HepG2 (cell line): ENCODE data around the gene GNAI2. TPM values are rescaled to one million over a fixed set of nuclear protein-coding genes. Genes with fewer than 3 reads are reported as not detected.

ENCODE experiments used
- KDM1A ChIP-seq: IDR thresholded peaks from 2 replicates; pipeline ENCODE4 v1.6.1; 2016; ENCODE audit warnings: missing compliant biosample characterization
- MAFG ChIP-seq: sonication (generic); formaldehyde crosslinking; IDR thresholded peaks from 2 replicates; pipeline ENCODE4 v1.5.1; 2020; ENCODE audit warnings: mild to moderate bottlenecking, missing genetic modification reagents
- MLLT10 ChIP-seq: sonication (generic); formaldehyde crosslinking; IDR thresholded peaks from 2 replicates; pipeline ENCODE4 v1.4.0; 2020; ENCODE audit warnings: missing genetic modification reagents
- POLR2A ChIP-seq, 2 experiments: IDR thresholded peaks; 2 replicates each; pipeline ENCODE4 v1.6.1; 2011; ENCODE audit warnings: low read depth in 2 of 2, low read length in 2 of 2, mild to moderate bottlenecking in 1 of 2, moderate library complexity in 1 of 2; ENCODE audit not compliant: insufficient read depth in 1 of 2
- RBFOX2 ChIP-seq: fragments of 200-400 bp; formaldehyde crosslinking; IDR thresholded peaks from 2 replicates; pipeline ENCODE4 v1.6.1; 2017; ENCODE audit warnings: low read depth, mild to moderate bottlenecking, low read length
- ZMAT3 ChIP-seq: sonication (generic); formaldehyde crosslinking; conservative IDR thresholded peaks from 2 replicates; pipeline ENCODE4 v1.7.0; 2021; ENCODE audit warnings: missing genetic modification reagents
- ZNF30 ChIP-seq: sonication (generic); formaldehyde crosslinking; IDR thresholded peaks from 2 replicates; pipeline ENCODE4 v1.5.0; 2020; ENCODE audit warnings: mild to moderate bottlenecking, missing genetic modification reagents
- polyA plus RNA-seq, 8 experiments: library from polyadenylated mRNA; depleted of rRNA in 3 of 8; stranded (reverse) in 7 of 8; unstranded in 1 of 8; fragments of >200 nt; fragmentation: Illumina TruSeq in 4 of 8; extraction: Trizol in 4 of 8; gene quantifications; 2 replicates each; pipeline versions ENCODE4 v1.2.1 to v1.2.3, GENCODE V29; 2011 to 2016; ENCODE audit warnings: low read depth in 4 of 8, missing spikeins in 1 of 8, mixed read lengths in 1 of 8; ENCODE audit not compliant: insufficient read depth in 1 of 8
- total RNA-seq, 5 experiments: library from RNA; depleted of rRNA; stranded (reverse); fragments of >200 nt; fragmentation: Illumina TruSeq; extraction: Trizol; gene quantifications; 2 replicates each; pipeline ENCODE4 v1.2.3, GENCODE V29; 2016; ENCODE audit warnings: low read depth in 1 of 5
- TF ChIP-seq, protein P1 (sequence below): sonication (generic); formaldehyde crosslinking; IDR thresholded peaks from 2 replicates; pipeline ENCODE4 v1.4.0; 2020; ENCODE audit warnings: missing genetic modification reagents
- TF ChIP-seq, protein P2 (sequence below): sonication (generic); formaldehyde crosslinking; IDR thresholded peaks from 2 replicates; pipeline ENCODE4 v1.4.0; 2020; ENCODE audit warnings: missing genetic modification reagents
- TF ChIP-seq, protein P3 (sequence below): sonication (generic); formaldehyde crosslinking; IDR thresholded peaks from 2 replicates; pipeline ENCODE4 v1.8.1; 2023; ENCODE audit warnings: missing genetic modification reagents, inconsistent platforms, borderline replicate concordance
- TF ChIP-seq, protein P4 (sequence below): sonication (generic); formaldehyde crosslinking; IDR thresholded peaks from 2 replicates; pipeline ENCODE4 v1.5.1; 2020; ENCODE audit warnings: mild to moderate bottlenecking, missing genetic modification reagents, moderate library complexity
- TF ChIP-seq, protein P5 (sequence below): sonication (generic); formaldehyde crosslinking; IDR thresholded peaks from 2 replicates; pipeline ENCODE4 v1.8.0; 2022; ENCODE audit warnings: mild to moderate bottlenecking, missing genetic modification reagents, moderate library complexity

Gene GNAI2
- total and polyA plus RNA-seq, 2 of the 13 experiments (the other 11 are each of a cell fraction or from before 2014, with no cell fraction given) = 51.1 to 66.2 TPM

DNA sequence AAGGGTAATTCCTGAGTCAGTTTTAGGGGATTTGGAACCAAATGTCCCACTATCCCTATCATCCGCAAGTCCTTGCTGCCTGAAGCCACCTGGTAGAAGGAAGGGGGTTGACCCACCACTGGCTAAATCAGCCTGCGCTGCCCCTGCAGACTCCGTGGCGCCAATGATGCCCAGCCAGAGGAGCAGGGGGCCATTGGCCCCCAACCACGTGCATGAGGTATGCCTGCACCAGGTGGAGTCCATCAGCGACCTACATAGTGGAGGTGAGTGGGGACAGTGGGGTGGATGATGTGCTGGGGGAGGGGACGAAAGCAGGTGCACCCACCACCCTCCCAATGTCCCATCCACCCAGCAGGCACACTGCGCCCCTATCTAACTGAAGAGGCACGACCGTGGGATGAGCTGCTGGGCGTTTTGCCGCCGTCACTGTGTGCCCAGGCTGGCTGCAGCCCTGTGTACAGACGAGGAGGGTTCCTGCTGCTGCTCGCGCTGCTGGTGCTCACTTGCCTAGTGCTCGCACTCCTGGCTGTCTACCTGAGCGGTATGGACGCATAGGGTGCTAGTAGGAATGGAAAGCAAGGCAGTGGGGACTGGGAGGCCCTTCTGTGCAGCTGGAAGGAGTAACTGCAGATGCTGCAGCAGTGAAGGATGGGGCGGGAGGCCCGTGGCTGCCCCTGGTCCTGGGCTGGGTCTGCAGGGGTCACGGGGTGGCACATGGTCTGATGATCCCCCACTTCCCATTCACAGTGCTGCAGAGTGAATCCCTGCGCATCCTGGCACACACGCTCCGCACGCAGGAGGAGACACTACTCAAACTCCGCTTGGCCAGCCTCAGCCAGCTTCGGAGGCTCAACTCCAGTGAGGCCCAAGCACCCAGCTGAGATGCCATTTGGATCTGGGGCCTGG lies 50.6 kb downstream of the GNAI2 start (continued):
- TF ChIP-seq, protein P1, sequence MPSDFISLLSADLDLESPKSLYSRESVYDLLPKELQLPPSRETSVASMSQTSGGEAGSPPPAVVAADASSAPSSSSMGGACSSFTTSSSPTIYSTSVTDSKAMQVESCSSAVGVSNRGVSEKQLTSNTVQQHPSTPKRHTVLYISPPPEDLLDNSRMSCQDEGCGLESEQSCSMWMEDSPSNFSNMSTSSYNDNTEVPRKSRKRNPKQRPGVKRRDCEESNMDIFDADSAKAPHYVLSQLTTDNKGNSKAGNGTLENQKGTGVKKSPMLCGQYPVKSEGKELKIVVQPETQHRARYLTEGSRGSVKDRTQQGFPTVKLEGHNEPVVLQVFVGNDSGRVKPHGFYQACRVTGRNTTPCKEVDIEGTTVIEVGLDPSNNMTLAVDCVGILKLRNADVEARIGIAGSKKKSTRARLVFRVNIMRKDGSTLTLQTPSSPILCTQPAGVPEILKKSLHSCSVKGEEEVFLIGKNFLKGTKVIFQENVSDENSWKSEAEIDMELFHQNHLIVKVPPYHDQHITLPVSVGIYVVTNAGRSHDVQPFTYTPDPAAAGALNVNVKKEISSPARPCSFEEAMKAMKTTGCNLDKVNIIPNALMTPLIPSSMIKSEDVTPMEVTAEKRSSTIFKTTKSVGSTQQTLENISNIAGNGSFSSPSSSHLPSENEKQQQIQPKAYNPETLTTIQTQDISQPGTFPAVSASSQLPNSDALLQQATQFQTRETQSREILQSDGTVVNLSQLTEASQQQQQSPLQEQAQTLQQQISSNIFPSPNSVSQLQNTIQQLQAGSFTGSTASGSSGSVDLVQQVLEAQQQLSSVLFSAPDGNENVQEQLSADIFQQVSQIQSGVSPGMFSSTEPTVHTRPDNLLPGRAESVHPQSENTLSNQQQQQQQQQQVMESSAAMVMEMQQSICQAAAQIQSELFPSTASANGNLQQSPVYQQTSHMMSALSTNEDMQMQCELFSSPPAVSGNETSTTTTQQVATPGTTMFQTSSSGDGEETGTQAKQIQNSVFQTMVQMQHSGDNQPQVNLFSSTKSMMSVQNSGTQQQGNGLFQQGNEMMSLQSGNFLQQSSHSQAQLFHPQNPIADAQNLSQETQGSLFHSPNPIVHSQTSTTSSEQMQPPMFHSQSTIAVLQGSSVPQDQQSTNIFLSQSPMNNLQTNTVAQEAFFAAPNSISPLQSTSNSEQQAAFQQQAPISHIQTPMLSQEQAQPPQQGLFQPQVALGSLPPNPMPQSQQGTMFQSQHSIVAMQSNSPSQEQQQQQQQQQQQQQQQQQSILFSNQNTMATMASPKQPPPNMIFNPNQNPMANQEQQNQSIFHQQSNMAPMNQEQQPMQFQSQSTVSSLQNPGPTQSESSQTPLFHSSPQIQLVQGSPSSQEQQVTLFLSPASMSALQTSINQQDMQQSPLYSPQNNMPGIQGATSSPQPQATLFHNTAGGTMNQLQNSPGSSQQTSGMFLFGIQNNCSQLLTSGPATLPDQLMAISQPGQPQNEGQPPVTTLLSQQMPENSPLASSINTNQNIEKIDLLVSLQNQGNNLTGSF = no peak
- TF ChIP-seq, protein P2, sequence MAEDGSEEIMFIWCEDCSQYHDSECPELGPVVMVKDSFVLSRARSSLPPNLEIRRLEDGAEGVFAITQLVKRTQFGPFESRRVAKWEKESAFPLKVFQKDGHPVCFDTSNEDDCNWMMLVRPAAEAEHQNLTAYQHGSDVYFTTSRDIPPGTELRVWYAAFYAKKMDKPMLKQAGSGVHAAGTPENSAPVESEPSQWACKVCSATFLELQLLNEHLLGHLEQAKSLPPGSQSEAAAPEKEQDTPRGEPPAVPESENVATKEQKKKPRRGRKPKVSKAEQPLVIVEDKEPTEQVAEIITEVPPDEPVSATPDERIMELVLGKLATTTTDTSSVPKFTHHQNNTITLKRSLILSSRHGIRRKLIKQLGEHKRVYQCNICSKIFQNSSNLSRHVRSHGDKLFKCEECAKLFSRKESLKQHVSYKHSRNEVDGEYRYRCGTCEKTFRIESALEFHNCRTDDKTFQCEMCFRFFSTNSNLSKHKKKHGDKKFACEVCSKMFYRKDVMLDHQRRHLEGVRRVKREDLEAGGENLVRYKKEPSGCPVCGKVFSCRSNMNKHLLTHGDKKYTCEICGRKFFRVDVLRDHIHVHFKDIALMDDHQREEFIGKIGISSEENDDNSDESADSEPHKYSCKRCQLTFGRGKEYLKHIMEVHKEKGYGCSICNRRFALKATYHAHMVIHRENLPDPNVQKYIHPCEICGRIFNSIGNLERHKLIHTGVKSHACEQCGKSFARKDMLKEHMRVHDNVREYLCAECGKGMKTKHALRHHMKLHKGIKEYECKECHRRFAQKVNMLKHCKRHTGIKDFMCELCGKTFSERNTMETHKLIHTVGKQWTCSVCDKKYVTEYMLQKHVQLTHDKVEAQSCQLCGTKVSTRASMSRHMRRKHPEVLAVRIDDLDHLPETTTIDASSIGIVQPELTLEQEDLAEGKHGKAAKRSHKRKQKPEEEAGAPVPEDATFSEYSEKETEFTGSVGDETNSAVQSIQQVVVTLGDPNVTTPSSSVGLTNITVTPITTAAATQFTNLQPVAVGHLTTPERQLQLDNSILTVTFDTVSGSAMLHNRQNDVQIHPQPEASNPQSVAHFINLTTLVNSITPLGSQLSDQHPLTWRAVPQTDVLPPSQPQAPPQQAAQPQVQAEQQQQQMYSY (CRISPR knock-in tag) = no peak
- TF ChIP-seq ZNF30 (CRISPR knock-in tag) (no peak), MLLT10 (CRISPR knock-in tag) (no peak), POLR2A (IDR thresholded peaks at IDR 0.05; ENCODE audit: insufficient read depth in 1 of 2, low read depth in 2 of 2, low read length in 2 of 2) (peak in 1 of 2 experiments; percentile 24; a peak in 1 of 4 replicates), ZMAT3 (CRISPR knock-in tag) (no peak), RBFOX2 (peak; percentile 68), KDM1A (CRISPR knock-in tag) (no peak), MAFG (CRISPR knock-in tag) (no peak)
- TF ChIP-seq, protein P3, sequence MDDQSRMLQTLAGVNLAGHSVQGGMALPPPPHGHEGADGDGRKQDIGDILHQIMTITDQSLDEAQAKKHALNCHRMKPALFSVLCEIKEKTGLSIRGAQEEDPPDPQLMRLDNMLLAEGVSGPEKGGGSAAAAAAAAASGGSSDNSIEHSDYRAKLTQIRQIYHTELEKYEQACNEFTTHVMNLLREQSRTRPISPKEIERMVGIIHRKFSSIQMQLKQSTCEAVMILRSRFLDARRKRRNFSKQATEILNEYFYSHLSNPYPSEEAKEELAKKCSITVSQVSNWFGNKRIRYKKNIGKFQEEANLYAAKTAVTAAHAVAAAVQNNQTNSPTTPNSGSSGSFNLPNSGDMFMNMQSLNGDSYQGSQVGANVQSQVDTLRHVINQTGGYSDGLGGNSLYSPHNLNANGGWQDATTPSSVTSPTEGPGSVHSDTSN (CRISPR knock-in tag) = no peak
- TF ChIP-seq, protein P4, sequence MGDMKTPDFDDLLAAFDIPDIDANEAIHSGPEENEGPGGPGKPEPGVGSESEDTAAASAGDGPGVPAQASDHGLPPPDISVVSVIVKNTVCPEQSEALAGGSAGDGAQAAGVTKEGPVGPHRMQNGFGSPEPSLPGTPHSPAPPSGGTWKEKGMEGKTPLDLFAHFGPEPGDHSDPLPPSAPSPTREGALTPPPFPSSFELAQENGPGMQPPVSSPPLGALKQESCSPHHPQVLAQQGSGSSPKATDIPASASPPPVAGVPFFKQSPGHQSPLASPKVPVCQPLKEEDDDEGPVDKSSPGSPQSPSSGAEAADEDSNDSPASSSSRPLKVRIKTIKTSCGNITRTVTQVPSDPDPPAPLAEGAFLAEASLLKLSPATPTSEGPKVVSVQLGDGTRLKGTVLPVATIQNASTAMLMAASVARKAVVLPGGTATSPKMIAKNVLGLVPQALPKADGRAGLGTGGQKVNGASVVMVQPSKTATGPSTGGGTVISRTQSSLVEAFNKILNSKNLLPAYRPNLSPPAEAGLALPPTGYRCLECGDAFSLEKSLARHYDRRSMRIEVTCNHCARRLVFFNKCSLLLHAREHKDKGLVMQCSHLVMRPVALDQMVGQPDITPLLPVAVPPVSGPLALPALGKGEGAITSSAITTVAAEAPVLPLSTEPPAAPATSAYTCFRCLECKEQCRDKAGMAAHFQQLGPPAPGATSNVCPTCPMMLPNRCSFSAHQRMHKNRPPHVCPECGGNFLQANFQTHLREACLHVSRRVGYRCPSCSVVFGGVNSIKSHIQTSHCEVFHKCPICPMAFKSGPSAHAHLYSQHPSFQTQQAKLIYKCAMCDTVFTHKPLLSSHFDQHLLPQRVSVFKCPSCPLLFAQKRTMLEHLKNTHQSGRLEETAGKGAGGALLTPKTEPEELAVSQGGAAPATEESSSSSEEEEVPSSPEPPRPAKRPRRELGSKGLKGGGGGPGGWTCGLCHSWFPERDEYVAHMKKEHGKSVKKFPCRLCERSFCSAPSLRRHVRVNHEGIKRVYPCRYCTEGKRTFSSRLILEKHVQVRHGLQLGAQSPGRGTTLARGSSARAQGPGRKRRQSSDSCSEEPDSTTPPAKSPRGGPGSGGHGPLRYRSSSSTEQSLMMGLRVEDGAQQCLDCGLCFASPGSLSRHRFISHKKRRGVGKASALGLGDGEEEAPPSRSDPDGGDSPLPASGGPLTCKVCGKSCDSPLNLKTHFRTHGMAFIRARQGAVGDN (CRISPR knock-in tag) = no peak
- TF ChIP-seq, protein P5, sequence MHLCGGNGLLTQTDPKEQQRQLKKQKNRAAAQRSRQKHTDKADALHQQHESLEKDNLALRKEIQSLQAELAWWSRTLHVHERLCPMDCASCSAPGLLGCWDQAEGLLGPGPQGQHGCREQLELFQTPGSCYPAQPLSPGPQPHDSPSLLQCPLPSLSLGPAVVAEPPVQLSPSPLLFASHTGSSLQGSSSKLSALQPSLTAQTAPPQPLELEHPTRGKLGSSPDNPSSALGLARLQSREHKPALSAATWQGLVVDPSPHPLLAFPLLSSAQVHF (CRISPR knock-in tag) = no peak
